Raji (cell line): ENCODE results near the gene PIK3C3.

Source experiments
- POLR2A ChIP-seq: IDR thresholded peaks from 2 replicates; pipeline ENCODE4 v1.6.1; 2011; ENCODE audit warnings: low read depth, low read length, control low read depth; ENCODE audit not compliant: insufficient read depth

The PIK3C3 gene

DNA sequence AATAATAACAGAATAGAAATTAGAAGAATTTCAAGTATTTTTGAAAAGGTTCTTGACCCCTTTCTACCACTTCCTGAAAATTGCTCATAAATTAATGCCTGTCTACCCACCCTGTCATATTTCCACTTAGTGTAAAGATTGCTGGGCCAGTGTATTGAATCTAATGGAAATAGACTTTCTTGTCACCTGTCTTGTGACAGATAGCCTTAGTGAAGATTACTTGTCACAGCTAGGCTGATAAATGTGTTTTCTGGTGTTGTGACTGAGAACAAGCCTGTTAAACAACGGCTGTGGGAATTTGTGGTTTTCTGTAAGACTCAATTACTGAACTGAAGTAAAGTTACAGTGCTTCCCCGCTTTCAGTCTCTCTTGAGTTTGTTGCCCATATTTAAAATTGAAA lies 37.0 kb downstream of the PIK3C3 start:
- TF ChIP-seq POLR2A = no peak

DNA sequence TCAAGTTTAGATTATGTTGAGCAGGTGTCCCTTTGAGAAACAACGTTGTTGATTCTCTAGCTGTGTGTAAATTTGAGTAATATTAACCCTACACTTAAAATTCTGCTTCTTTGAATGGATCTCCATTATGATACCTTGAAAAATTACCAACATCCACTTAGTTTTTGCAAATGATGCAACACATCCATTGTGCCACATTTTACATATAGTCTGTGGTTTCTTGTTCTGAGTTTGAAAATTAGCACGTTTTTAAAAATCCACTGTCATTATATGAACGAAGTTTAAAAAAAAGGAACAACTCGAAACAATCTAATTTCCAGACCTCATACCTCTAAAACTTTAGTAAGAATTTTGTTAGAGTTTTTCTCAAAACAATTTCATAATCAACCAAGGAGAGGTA lies 37.7 kb downstream of the PIK3C3 start:
- TF ChIP-seq POLR2A = no peak

DNA sequence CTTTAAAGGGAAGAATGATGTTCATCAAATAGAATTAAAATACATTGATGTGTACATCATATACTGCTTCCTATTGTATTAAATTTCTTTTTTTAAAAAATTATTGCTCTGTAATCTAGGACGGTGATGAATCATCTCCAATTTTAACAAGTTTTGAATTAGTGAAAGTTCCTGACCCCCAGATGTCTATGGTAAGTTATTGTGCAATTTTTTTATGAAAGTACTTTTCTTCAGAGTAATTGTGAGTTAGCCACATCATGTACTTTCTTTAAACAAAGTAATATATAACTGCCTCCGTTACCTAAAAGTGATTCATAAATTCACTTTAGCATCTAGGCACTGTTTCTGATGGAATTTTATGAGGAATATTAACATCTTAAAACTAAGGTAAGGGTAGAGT lies 38.1 kb downstream of the PIK3C3 start:
- no peak for TF ChIP-seq POLR2A

DNA sequence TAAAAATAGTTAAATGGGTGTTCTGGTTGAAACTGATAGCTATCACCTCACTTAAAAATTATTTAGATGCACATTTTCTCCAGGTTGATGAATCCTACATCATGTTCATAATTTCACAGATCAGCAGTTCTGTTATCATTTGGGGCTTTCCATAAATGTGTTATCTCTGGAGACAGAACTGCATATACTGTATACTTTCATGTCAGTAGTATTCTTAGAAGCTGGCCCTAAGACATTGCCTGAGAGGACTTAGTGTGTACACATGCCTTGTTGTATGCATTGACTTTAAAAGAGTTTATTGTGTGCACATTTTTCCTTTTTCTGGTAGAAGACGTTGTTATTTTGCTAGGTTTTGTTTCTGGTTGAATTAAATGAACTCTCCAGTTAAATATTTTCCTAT lies 41.0 kb downstream of the PIK3C3 start:
- TF ChIP-seq POLR2A = no peak

DNA sequence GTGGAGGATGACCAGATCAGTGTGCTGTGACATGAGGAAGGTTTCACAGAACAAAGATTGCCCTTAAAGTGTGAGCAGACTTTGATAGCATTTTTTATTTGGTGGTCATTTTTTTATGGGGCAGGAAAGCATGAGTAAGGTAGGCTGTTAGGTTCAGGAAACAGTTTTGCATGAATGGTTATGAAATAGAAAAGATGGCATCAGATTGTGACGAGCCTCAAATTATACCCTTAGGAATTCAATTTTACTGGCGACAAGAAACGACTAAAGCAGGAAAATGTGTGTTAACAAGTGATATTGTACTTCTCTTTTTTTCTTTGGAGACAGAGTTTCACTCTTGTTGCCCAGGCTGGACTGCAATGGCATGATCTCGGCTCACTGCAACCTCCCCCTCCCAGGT lies 44.7 kb downstream of the PIK3C3 start:
- TF ChIP-seq POLR2A = no peak

DNA sequence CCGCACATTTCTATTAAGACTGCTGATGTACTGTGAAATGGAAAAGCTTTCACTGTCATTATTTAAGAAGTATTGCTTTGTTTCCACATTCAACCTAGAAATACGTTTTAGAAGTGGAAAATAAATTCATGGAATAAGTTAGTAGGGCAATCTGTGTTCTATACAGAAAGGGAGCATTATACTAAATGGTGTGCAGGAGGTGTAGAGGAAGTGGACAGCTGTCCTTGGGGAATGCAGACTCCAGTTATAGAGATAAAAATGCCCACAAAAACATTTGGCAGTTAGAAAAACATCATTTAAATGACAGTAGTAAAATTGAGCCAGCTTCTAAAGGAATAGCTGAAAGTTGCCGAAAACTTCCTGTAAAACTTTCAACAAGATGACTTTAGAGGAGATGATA lies 46.8 kb downstream of the PIK3C3 start:
- TF ChIP-seq POLR2A = no peak

DNA sequence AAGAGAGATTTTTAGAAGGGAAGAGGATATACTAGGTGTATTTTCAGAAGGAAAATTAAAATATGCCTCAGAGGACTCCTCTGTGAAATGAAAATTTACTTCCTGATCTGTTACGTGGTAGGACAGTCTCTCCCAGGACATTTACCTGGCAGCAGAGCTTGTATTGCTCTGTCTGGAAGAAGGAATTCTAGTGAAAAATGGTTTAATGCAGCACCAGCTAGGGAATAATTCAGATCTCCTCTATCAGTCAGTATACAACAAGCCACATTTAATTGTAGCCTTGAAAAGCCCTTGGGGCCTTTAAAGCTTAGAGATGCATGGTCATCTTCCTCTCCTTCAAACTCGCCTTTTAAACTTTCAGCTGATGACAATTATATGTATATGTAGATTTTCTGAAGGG lies 49.6 kb downstream of the PIK3C3 start:
- no peak for TF ChIP-seq POLR2A

DNA sequence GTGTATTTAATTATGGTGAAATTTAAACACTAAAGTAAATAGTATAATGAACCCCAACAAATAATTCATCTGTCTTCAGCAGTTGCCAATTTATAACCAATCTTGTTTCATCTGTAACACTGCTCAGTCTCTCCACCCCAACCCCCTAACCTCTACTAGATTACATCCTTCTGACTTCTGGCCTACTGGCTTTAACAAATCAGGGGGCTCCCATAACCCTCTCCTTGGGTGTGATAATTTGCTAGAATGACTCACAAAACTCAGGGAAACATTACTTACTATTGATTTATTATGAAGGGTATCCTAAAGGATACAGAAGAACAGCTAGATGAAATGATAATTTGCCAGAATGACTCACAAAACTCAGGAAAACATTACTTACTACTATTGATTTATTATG lies 50.7 kb downstream of the PIK3C3 start:
- TF ChIP-seq POLR2A = no peak

DNA sequence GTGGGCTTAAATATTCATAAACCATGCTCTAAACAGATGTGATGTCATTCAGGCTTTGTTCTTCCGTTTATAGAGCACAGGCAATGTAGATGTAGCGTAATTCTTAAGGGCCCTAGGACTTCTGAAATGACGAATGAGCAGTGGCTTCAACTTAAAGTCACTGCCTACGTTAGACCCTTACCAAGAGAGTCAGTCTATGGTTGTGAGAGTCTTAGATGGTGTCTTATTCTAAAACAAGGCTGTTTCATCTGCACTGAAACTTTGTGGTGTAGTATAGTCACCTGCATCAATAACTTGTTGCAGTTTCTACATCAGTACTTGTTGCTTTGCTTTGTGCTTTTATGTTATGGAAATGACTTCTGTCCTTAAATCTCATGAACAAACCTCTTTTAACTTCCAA lies 56.0 kb downstream of the PIK3C3 start:
- TF ChIP-seq POLR2A = no peak

DNA sequence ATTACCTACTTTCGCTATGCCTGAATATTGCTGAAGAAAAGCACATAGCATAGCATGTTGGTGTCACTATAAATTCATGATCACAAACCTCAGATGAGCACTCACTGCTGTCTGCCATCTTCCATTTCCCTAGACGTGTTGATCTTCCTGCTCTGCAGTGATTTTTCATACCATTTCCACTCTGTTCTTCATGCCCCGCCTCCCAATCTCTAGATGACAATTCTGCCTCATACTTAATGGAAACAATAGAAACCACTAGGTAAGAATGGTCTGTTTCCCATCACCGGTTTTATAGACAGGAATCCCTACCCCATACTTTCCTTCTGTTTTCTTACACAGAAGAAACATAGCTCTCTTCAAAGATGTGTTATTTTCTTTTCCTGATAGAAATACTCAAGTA lies 63.8 kb downstream of the PIK3C3 start:
- no peak for TF ChIP-seq POLR2A

DNA sequence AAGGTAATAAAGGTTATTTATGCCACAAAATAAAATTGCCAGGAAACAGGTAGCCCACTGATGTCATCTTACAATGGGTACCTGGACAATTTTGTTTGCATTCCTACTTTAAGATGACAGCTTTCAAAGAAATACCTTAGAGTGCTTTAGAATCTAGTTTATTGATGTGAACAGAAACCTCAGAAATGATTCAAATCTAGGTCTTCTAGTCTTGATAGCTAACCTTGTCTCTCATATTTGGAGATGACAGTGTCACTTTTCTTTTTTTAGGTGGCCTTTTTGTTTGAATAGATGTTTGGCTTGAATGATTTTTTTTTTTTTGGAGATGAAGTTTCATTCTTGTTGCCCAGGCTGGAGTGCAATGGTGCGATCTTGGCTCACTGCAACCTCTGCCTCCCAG lies 69.1 kb downstream of the PIK3C3 start:
- no peak for TF ChIP-seq POLR2A

DNA sequence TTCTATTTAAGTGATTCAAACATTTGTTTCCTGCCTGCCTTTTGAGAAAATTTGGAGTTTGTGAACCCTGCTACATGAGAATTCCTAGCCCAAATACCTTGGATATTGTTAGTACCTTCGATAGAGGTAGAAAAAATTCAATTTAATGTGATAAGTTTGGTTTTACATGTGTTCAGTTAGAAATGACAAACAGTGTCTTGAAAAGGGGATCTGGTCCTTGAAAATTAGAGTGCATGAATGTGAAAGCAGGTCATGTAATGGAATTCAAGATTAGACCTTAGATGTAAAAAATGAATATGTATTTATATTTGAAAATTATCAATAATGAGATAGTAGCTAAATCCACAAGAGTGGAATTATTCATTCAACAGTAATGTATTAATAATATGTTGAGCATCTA lies 70.5 kb downstream of the PIK3C3 start:
- TF ChIP-seq POLR2A = no peak

DNA sequence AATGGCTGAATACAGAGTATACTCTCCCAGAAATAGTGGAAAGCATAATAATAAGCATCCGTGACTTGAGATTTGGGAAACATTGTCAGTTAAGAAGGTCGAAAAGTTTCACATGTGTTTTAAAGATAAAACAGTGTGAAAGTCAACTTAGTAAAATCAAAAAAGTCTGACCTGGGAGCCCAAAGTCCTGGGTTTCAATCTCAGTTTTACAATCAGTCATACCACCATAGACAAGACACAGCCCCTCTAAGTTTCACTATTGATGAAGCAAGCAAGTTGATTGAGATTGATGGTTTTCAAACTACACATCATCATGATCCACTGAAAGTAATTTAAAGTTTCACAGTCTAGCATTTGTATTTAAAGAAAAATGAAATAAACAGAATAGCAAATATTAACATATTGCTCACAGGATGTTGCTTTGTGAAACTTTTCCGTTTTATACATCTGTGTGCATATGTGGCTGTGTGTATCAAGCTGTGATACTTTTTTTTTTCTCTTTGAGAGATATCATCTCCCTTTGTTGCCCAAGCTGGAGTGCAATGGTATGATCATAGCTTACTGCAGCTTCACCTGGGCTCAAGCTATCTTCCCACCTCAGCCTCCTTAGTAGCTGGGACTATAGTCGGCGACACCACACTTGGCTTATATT lies 71.1 kb downstream of the PIK3C3 start:
- no peak for TF ChIP-seq POLR2A

DNA sequence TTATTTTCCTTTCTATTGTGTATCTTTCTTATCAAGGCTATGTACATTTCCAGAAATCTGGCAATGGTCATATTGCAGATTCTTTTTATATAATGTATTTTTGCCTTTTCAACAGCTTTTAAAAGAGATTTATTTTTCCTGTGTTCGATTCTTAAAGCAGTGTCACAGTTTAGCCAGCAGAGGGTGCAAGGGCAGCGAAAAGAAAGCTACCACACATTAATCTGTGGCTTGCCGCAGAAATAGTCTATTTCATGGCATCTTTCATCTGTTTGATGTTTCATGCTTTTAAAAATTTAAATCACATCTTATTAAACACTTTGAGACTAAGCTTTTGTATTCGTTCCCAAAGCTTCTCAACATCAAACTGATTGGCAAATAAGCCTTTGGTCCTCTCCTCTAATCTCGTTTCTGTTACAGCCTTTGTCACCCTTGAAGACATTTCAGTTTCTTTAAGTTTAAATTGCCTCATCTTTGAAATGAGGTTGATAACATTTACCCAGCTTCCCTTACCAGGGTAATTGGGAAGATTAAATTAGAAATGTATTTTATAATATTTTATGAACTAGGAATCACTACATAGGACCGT lies 73.3 kb downstream of the PIK3C3 start:
- no peak for TF ChIP-seq POLR2A

DNA sequence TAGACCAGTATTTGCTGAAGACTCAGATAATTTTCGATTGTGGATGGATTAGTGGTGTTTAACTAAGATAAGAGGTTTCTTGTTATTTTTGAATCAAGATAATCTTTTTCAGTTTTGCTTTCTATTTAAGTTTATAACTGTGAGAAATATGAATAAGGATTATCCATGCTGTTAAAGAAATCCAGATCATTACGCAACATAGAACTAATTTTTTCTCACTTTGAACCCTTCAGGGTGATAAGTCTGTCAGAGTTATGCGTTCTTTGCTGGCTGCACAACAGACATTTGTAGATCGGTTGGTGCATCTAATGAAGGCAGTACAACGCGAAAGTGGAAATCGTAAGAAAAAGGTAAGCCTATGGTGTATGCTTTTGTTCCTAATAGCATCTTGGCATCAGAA lies 74.1 kb downstream of the PIK3C3 start:
- no peak for TF ChIP-seq POLR2A

DNA sequence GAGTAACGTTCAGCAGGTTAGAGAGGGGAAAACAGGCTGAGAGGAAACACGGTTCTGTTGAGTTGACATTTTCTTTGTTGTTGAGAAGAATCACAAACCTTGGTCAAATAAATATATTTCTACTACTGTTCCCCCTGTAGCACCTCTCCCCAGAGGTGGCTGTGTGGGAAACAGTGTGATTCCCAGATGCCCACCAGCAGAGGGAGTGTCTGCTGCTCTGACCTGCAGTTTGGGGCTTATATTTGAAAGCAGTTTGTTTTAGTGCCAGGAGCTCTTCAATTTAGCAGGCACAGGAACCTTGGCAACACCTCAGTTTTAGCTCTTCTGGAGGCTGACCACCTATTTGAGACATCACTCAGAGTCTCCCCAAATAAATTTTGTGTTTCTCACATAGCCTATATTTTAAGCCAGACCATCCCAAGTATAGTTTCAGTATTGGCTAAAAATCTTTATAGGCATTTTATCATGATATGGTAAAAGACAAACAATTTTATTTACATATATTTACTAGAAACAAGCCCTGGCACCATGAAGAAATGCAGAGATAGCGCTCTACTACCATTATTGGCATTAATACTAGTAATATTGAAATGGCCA lies 75.7 kb downstream of the PIK3C3 start:
- no peak for TF ChIP-seq POLR2A

DNA sequence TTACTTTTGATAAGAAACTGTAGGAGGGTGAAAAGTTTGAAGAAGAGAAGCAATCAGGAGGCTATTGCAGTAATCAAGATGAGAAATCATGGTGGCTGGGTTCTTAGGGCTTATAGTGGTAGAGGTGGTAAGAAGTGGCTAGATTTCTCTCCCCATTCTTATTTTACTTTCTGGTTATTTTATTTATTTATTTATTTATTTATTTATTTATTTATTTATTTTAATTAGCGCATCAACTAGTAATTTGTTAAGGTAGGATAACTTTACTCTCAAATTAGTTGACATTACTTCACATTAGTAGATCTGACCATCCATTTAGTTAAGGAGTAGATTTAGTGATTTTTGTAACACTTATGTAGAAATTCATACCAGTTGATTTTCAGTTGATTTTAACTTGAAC lies 77.4 kb downstream of the PIK3C3 start:
- no peak for TF ChIP-seq POLR2A

DNA sequence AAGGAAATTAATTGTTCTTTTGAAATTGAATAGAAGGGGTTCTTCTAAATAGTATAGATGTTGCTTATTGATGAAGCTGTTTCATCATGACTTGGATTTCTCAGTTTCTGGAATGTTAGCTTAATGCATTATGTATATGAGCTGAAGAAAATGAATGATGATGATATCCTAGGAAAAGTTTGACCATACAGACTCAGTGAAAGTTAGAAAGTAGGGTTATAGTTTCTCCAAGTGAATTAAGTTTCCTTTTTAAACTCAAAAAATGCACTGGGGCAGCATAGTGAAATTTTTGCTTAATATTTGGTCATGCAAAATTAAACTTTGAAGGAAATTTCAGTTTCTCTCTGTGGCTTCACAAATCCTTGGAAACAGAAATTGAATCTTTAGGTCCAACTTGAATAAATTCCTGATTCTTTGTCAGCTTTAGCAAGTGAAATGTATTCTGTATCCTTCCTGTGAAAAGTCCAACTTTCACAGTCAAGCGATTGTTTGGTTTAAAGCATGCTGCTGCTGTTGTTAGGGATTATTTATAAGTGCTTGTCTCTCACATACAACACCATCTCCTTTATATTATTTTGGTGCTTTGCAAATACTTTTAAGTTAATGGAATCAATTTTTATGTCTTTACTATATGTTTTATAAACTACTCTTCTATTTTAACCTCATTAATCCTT lies 78.2 kb downstream of the PIK3C3 start:
- no peak for TF ChIP-seq POLR2A
